Stomach (tissue), 4 donors: ENCODE results near the gene ANOS1.

ENCODE experiments used
- EP300 ChIP-seq: sonication (generic); formaldehyde crosslinking; IDR thresholded peaks from one replicate; pipeline ENCODE4 v1.6.1; 2017; ENCODE audit warnings: antibody characterized with exemption
- POLR2A ChIP-seq, 4 donors: fragments of 450-650 bp; IDR thresholded peaks; one replicate each; pipeline ENCODE4 v1.6.1; 2016; ENCODE audit warnings: antibody characterized with exemption in 4 of 4, control low read depth in 2 of 4, mild to moderate bottlenecking in 1 of 4, moderate library complexity in 1 of 4
- POLR2AphosphoS5 ChIP-seq, 3 donors: sonication (generic); formaldehyde crosslinking; IDR thresholded peaks; one replicate each; pipeline ENCODE4 v1.6.1; 2016; ENCODE audit warnings: antibody characterized with exemption in 3 of 3

DNA sequence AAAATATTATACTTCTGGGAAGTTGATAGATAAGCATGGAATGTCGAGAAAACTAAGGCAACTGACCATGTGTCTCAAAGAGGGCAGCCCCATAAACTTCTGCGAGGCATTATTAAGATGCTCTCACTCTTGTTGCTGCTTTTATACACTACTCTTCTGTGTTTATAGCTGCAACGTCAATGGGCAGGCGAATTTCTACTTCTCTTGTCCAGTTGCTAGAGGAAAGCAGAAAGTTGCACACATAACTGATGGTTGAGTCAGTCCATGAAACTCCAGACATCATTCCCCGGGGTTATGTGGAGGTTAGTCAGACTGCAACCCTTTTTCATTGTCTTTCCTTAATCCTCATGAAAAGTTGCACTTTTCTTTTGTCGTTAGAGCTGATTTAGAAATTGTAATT lies 227.5 kb downstream of the ANOS1 start:
- no peak for TF ChIP-seq POLR2A (IDR thresholded peaks at IDR 0.05)
- TF ChIP-seq POLR2AphosphoS5 (IDR thresholded peaks at IDR 0.05) = no peak
- TF ChIP-seq EP300 = no peak
